Brain microvascular endothelial cell (primary cell): ENCODE data around the gene RPL10A.

Experiments used
- DNase-seq: peaks from one replicate; pipeline ENCODE4 v3.0.0-alpha.2; 2020
- H3K27ac ChIP-seq: fragments of 250-450 bp; sonication (Bioruptor Pico); 2 replicates; pipeline ENCODE4 v1.5.1; 2020; ENCODE audit warnings: mild to moderate bottlenecking, moderate library complexity
- H3K27me3 ChIP-seq: fragments of 250-450 bp; sonication (Bioruptor Pico); replicated peaks from 2 replicates; pipeline ENCODE4 v1.5.1; 2020; ENCODE audit warnings: mild to moderate bottlenecking
- H3K36me3 ChIP-seq: fragments of 250-450 bp; sonication (Bioruptor Pico); replicated peaks from 2 replicates; pipeline ENCODE4 v1.5.1; 2020; ENCODE audit warnings: mild to moderate bottlenecking
- H3K4me3 ChIP-seq: 2 replicates; pipeline ENCODE4 v1.5.1; 2011; ENCODE audit warnings: low read depth, mild to moderate bottlenecking, control low read depth, low read length, moderate library complexity
- in situ Hi-C: cut with HindIII; loops from 2 replicates; pipeline ENCODE4 v1.10.0; 2017; ENCODE audit warnings: low sequenced_read_pairs, low pct_ligation_motif_present
- TF ChIP-seq, protein P1 (sequence below): IDR thresholded peaks from 2 replicates; pipeline ENCODE4 v1.5.1; 2011; ENCODE audit warnings: low read depth, mild to moderate bottlenecking, moderate library complexity, low read length, control low read depth, inconsistent platforms; ENCODE audit errors: missing control alignments

RPL10A gene

DNA sequence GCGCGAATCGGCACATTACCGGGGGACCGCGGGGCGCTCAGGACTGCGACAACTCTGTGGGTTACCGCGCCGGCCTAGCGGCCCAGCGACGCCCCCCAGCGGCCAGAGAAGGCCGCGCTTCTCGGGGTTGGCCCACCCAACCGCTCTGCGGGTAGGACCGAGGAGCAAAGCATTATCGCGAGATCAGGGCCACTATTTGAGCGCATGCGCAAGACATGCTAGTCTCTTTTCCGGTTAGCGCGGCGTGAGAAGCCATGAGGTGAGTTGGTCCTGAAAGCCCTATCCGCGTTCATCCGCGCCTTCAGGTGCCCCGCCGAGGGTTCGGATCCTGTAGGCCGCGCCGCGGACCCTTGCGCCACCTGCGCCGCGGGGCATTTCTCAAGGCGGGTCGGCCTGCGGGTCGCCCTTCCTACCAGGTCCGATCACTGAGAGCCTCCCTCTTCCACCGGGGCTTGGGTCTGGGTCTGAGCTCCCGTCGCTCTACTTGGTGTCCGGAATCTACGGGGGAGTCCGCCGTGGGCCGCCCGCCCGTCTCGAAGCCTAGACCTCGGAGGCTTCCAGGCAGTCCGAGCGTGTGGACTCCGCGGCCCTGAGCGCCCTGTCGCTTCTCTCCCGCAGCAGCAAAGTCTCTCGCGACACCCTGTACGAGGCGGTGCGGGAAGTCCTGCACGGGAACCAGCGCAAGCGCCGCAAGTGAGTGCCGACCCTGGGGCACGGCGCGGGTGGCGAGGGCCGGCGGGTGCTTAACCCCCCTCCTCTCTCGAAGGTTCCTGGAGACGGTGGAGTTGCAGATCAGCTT lies at the start of gene RPL10A:
TSS of gene RPL10A (plus strand) at position 221 of the 799 bp plus-strand sequence. CDS start at position 255, 34 bp downstream.
- DNase-seq, result peak; percentile 94
- TF ChIP-seq, protein P1, sequence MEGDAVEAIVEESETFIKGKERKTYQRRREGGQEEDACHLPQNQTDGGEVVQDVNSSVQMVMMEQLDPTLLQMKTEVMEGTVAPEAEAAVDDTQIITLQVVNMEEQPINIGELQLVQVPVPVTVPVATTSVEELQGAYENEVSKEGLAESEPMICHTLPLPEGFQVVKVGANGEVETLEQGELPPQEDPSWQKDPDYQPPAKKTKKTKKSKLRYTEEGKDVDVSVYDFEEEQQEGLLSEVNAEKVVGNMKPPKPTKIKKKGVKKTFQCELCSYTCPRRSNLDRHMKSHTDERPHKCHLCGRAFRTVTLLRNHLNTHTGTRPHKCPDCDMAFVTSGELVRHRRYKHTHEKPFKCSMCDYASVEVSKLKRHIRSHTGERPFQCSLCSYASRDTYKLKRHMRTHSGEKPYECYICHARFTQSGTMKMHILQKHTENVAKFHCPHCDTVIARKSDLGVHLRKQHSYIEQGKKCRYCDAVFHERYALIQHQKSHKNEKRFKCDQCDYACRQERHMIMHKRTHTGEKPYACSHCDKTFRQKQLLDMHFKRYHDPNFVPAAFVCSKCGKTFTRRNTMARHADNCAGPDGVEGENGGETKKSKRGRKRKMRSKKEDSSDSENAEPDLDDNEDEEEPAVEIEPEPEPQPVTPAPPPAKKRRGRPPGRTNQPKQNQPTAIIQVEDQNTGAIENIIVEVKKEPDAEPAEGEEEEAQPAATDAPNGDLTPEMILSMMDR, result peak; percentile 97
- in situ Hi-C loops, result no loop called here
- Histone ChIP-seq H3K27ac (peak within 1 kb of the TSS; percentile 87), H3K27me3 (no peaks in the 10 kb centered on the region), H3K36me3 (peaks cover 47% of the 10 kb centered on the region), H3K4me3 (peak within 1 kb of the TSS; percentile 96)

DNA sequence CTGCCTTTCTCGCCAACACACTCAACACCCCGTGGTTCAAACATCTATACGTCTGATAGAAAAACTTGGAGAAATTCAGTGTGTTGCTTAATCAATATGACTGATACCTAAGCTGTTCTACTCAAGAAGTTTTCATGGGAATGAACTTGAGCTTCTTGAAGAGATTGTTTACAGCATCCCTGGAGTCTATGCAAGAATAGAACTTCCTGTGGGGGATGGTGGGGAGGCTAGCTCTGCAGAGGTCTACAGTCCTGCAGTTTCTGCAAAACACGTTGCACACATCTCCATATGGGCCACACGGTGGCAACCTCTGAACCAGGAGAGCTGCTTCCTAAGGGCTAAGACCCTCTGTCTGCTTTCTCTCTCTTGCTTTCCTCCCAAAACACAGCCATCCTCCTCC lies 48.8 kb upstream of the RPL10A start:
- peak; percentile 52 for DNase-seq
- peak overlapping the region; percentile 9 for H3K27ac ChIP-seq
- in situ Hi-C loops, result no loop called here
- TF ChIP-seq, protein P1, result peak; percentile 69
- H3K27me3 ChIP-seq, result no peaks in the 10 kb centered on the region
- H3K36me3 ChIP-seq, result peaks cover 10% of the 10 kb centered on the region
- no peak overlapping the region for H3K4me3 ChIP-seq

DNA sequence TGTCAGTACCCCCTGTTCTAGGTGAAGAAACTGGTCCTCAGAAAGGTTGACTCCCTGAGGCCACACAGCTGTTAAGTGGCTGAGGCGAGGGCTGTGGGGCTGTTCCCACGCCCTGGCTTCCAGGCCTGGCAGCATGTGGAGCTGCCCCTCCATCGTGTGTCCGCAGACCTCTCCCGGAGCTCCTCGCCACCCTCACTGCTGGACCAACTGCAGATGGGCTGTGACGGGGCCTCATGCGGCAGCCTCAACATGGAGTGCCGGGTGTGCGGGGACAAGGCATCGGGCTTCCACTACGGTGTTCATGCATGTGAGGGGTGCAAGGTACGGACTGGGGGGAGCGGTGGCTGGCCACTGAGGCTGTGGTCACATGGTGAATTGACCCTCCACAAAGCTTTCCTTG lies 48.2 kb upstream of the RPL10A start:
- TF ChIP-seq, protein P1, result no peak
- no peaks in the 10 kb centered on the region for H3K27me3 ChIP-seq
- peaks cover 15% of the 10 kb centered on the region for H3K36me3 ChIP-seq
- H3K27ac ChIP-seq, result no peak overlapping the region
- in situ Hi-C loops, result no loop called here
- no peak for DNase-seq
- no peak overlapping the region for H3K4me3 ChIP-seq

DNA sequence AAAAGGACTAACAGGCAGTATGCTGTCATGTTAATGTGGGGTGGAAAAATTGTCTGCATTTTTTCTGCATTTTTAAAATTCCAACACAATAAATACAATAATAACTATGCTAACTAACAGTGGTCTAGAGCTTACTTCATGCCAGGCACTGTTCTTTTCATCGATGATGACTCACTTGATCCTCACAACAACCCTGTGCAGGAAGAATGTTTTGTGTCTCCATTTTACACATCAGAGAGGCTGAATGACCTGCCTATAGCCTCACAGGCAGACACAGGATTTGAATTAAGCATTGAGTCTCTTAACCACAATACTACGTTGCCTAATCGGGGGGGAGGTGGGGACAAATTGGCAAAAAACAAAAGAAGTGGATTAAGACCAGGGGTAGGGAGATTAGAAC lies 42.9 kb upstream of the RPL10A start:
- peaks cover 12% of the 10 kb centered on the region for H3K36me3 ChIP-seq
- peak overlapping the region; percentile 84 for H3K27ac ChIP-seq
- peak; percentile 91 for DNase-seq
- H3K27me3 ChIP-seq, result no peaks in the 10 kb centered on the region
- TF ChIP-seq, protein P1, result no peak
- in situ Hi-C loops, result no loop called here
- H3K4me3 ChIP-seq, result no peak overlapping the region

DNA sequence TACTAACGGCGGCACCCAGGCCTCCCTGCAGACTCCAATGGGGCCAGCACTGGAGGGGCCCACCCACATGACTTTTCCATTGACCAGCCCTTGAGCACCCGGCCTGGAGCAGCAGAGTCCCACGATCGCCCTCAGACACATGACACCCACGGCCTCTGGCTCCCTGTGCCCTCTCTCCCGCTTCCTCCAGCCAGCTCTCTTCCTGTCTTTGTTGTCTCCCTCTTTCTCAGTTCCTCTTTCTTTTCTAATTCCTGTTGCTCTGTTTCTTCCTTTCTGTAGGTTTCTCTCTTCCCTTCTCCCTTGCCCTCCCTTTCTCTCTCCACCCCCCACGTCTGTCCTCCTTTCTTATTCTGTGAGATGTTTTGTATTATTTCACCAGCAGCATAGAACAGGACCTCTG lies 42.1 kb upstream of the RPL10A start:
- Histone ChIP-seq H3K4me3 (no peak overlapping the region), H3K27me3 (no peaks in the 10 kb centered on the region), H3K27ac (peak overlapping the region; percentile 84), H3K36me3 (peaks cover 10% of the 10 kb centered on the region)
- TF ChIP-seq, protein P1, result no peak
- in situ Hi-C loops, result no loop called here
- DNase-seq, result no peak
